ENCODE measurements around the gene RNU7-1. TPM values are rescaled to one million over a fixed set of nuclear protein-coding genes. Genes with fewer than 3 reads are reported as not detected.

The RNU7-1 gene
- total and polyA plus RNA-seq, 2 donors (not counting 1 experiment from before 2014, with no cell fraction given) = not detected

- Histone ChIP-seq H3K9ac (ENCODE audit: low read length) (peak within 1 kb of the TSS; percentile 92), H3K4me3 (ENCODE audit: control extremely low read depth in 1 of 5, extremely low read depth in 1 of 5, insufficient read depth in 1 of 5, low read depth in 2 of 5, low read length in 4 of 5) (peak within 1 kb of the TSS; percentile 59 to 86 (median 74)), H3K79me2 (ENCODE audit: control insufficient read depth, insufficient read depth, low read length) (no peaks in the 10 kb centered on the region), H3K4me2 (replicated peaks; ENCODE audit: low read depth, low read length, poor library complexity, severe bottlenecking) (peak within 1 kb of the TSS; percentile 92), H3K27ac (ENCODE audit: low read length in 2 of 2) (peak within 1 kb of the TSS; percentile 82 to 94), H3K4me1 (ENCODE audit: control insufficient read depth in 2 of 2, insufficient read depth in 2 of 2, low read length in 2 of 2) (peaks cover 14 to 24% of the 10 kb centered on the region in 2 donors), H2AFZ (ENCODE audit: insufficient read depth, low read depth, low read length, poor library complexity, severe bottlenecking) (peak within 1 kb of the TSS; percentile 89), H3K36me3 (replicated peaks in 1 of 2; ENCODE audit: control extremely low read depth in 1 of 2, control insufficient read depth in 1 of 2, extremely low read depth in 1 of 2, insufficient read depth in 2 of 2, low read length in 1 of 2) (peaks cover 0 to 6% of the 10 kb centered on the region in 2 experiments), H3K9me3 (ENCODE audit: control extremely low read depth in 1 of 3, control insufficient read depth in 2 of 3, insufficient read depth in 1 of 3, low read length in 2 of 3) (no peaks in the 10 kb centered on the region), H3K27me3 (replicated peaks in 1 of 4; ENCODE audit: control extremely low read depth in 1 of 4, control insufficient read depth in 3 of 4, insufficient read depth in 4 of 4, low read length in 3 of 4) (no peaks in the 10 kb centered on the region), H4K20me1 (ENCODE audit: control insufficient read depth, insufficient read depth, low read length, poor library complexity, severe bottlenecking) (no peaks in the 10 kb centered on the region)
- DNase-seq (peak; percentile 98), ATAC-seq (ENCODE audit: low read depth) (peak; percentile 98)
- intact Hi-C loops (cut with micrococcal nuclease) = loop anchor here (1.0 kb wide), 5 partner anchors 10 to 66 kb away; partner anchors contain the start of genes EMG1, ENO2, PHB2 and SPSB2
- H3K27me3 Mint-ChIP-seq = no peaks in the 10 kb centered on the region
- no peak within 1 kb of the TSS for H3K4me3 Mint-ChIP-seq
- H3K27ac Mint-ChIP-seq = no peak within 1 kb of the TSS
- ChIA-PET CTCF (interaction anchor here (1.4 to 6.9 kb wide), 2 partner anchors 31 to 33 kb away, joined by 4 to 33 read pairs; partner anchors contain the start of gene SPSB2), POLR2A (interaction anchor here (1.1 to 1.8 kb wide), 4 partner anchors 31 to 53 kb away, joined by 3 to 8 read pairs (median 6); partner anchors contain the start of genes CDCA3, SPSB2 and USP5)
- H3K4me1 Mint-ChIP-seq = peaks cover 6% of the 10 kb centered on the region
- H3K9me3 Mint-ChIP-seq (ENCODE audit: insufficient read depth) = no peaks in the 10 kb centered on the region
- WGBS (ENCODE audit: insufficient coverage) = 4% methylated on average over 24 of the region's 34 CpGs
- TF ChIP-seq EZH2 (IDR thresholded peaks at IDR 0.05; ENCODE audit: borderline replicate concordance, insufficient read depth, low read depth, low read length, poor library complexity, severe bottlenecking) (no peak), CTCF (IDR thresholded peaks at IDR 0.05) (no peak)
Observed at GRCh38 chr12:6904280-6905276, 39.0 kb upstream of the RNU7-1 start, which contains the start of gene LRRC23. LRRC23 (plus strand) TSS chr12:6904822; CDS start chr12:6905634, 812 bp downstream.

Measured in B cell (primary cell).